ENCODE measurements around the gene LCLAT1. TPM values are rescaled to one million over a fixed set of nuclear protein-coding genes. Genes with fewer than 3 reads are reported as not detected.
A peak's percentile ranks its signal among the peaks of the same experiment; 100 is the strongest.

Gene LCLAT1
- total RNA-seq, 6 donors from 2014 or later, result 7.0 to 21.9 (median 12.4) TPM

DNA sequence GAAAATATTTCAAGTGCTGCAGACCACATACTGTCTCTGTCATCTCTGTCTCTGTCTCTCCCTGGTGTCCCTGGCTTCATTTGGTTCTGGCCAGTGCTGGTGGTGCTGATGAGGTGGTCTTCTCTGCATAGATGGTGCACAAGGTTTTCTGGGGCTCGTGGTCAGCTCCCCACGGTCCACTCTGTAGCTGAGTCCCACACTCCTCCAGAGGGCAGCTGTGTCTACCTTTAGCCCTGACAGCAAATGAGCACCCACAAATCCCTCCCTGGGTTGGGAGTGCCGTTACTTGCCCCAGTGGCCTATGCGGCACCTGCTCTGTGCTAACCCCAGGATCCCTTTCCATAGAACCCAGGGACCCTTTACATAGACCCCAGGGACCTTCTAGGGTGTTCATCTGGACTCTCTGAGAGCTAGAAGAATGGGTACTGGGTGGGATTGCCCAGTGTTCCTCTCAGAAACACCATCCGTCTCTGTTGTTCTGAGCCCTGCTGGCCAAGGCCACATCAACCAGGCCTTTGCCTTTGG is 230.9 kb downstream of the LCLAT1 start:
- Histone ChIP-seq H3K27ac (no peak overlapping the region), H3K27me3 (no peaks in the 10 kb centered on the region), H3K4me3 (no peak overlapping the region), H3K36me3 (no peaks in the 10 kb centered on the region), H3K9me3 (no peaks in the 10 kb centered on the region), H3K4me1 (no peaks in the 10 kb centered on the region)
- TF ChIP-seq EP300 (IDR thresholded peaks at IDR 0.05), result no peak
- no peak for TF ChIP-seq POLR2AphosphoS5 (IDR thresholded peaks at IDR 0.05)
- TF ChIP-seq POLR2A (IDR thresholded peaks at IDR 0.05), result no peak
- TF ChIP-seq, protein P1, sequence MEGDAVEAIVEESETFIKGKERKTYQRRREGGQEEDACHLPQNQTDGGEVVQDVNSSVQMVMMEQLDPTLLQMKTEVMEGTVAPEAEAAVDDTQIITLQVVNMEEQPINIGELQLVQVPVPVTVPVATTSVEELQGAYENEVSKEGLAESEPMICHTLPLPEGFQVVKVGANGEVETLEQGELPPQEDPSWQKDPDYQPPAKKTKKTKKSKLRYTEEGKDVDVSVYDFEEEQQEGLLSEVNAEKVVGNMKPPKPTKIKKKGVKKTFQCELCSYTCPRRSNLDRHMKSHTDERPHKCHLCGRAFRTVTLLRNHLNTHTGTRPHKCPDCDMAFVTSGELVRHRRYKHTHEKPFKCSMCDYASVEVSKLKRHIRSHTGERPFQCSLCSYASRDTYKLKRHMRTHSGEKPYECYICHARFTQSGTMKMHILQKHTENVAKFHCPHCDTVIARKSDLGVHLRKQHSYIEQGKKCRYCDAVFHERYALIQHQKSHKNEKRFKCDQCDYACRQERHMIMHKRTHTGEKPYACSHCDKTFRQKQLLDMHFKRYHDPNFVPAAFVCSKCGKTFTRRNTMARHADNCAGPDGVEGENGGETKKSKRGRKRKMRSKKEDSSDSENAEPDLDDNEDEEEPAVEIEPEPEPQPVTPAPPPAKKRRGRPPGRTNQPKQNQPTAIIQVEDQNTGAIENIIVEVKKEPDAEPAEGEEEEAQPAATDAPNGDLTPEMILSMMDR (IDR thresholded peaks at IDR 0.05), result no peak
- ATAC-seq (ENCODE audit: low FRiP score in 2 of 2), result peak in 1 of 2 donors; percentile 31
- 82 to 84% methylated on average over 5 of the region's 5 CpGs for WGBS, 2 donors
- DNase-seq, result no peak

DNA sequence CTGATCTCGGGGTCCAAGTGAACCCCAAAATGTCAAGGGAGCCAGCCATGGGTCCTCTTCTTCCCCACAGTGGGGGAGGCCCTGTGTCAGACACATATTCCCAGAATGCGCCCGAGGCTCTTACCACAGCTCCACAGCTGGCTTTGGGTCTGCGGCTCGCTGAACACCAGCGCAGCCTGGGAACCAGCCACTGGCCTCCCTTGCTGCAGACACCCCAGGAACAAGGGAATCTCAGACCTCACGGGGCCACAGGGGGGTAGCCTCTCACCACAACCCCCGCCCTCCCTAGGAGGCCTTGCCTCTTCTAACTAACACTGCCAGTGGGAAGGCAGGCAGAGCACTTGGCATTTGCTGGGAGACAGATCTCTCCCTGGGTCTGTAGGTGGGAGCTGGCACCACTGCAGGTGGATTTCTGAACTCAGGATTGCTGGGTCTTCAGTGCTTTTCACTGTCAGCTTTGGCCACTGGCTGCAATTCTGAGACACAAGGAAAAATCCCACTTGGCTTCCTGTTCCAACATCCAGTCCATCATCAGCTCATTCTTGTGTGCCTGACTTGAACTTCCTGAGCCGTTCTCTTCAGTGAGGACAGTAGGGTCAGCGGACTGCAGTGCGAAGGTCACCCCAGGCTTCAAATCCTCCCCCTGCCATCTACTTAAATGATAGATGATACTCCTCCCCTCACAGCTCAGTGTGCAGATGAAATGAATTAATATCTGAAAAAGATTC is 231.5 kb downstream of the LCLAT1 start:
- Histone ChIP-seq H3K4me3 (no peak overlapping the region), H3K9me3 (no peaks in the 10 kb centered on the region), H3K27ac (peak overlapping the region in 1 of 4 donors; percentile 27), H3K4me1 (no peaks in the 10 kb centered on the region), H3K27me3 (no peaks in the 10 kb centered on the region), H3K36me3 (no peaks in the 10 kb centered on the region)
- DNase-seq, result peak in 1 of 2 donors; percentile 25
- TF ChIP-seq POLR2A (IDR thresholded peaks at IDR 0.05) (no peak), EP300 (IDR thresholded peaks at IDR 0.05) (no peak), POLR2AphosphoS5 (IDR thresholded peaks at IDR 0.05) (no peak)
- TF ChIP-seq, protein P1 (IDR thresholded peaks at IDR 0.05), result no peak
- ATAC-seq (ENCODE audit: low FRiP score in 2 of 2), result peak; percentile 4 to 65
- WGBS, 2 donors, result 62 to 76% methylated on average over 3 to 10 of the region's 11 CpGs

DNA sequence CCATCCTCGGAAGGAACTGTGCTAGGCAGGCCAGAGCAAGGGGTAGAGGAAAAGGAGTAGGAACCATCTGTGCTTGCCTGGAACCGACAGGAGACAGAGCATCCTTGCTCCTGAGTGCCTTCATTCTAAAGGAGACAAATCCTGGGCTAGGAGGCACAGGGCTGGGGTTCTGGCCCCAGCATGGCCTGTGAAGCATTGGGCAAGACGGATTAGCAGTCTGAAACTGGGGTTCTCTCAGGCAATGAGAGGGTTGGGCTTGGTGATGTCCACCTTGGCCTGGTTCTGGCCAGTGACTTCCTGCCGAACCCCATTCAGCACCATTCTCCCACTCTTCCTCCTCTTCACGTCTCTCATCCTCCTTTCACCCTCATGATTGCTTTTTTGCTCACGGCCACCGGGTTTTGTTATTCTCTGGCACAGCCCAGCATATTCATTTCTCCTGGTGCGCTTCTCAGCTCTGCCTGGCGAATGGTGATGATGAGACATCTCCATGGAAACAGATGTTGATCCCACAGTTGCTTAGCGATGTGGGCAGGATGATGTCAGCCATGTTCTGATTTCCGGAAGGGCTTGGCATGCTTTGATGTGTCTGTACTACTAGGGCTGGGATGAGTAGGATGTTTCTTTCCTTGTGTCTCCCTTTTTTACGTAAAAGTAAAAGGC is 232.5 kb downstream of the LCLAT1 start:
- Histone ChIP-seq H3K27me3 (no peaks in the 10 kb centered on the region), H3K36me3 (no peaks in the 10 kb centered on the region), H3K27ac (peak overlapping the region in 1 of 4 donors; percentile 27), H3K4me3 (no peak overlapping the region), H3K4me1 (no peaks in the 10 kb centered on the region), H3K9me3 (no peaks in the 10 kb centered on the region)
- WGBS, 2 donors, result 80 to 88% methylated on average over 12 of the region's 12 CpGs
- DNase-seq (no peak), ATAC-seq (ENCODE audit: low FRiP score in 2 of 2) (peak in 1 of 2 donors; percentile 49)
- TF ChIP-seq POLR2AphosphoS5 (IDR thresholded peaks at IDR 0.05) (no peak), POLR2A (IDR thresholded peaks at IDR 0.05) (no peak)

DNA sequence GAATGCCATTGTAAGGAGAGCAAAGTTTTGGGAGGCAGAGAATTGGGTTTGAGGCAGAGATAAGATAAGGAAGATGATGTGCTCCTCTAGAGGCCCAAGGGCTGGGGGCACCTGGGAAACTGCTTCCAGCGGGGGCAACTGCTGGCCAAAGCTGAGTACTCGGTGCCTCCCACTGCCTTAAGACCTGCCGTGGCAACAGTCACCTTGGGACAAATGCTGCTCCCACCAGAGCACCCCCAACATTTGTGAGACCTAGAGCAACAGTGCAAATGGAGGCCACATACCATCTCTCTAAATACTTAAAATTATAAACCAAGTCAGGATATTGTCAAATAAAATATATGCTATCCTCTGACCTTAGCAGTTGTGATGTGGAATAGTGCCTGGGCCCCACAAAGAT is 233.1 kb downstream of the LCLAT1 start:
- Histone ChIP-seq H3K36me3 (no peaks in the 10 kb centered on the region), H3K27ac (no peak overlapping the region), H3K27me3 (no peaks in the 10 kb centered on the region), H3K9me3 (no peaks in the 10 kb centered on the region), H3K4me3 (no peak overlapping the region), H3K4me1 (no peaks in the 10 kb centered on the region)
- no peak for TF ChIP-seq POLR2A (IDR thresholded peaks at IDR 0.05)
- 92 to 100% methylated on average over 3 of the region's 3 CpGs for WGBS, 2 donors
- no peak for DNase-seq
- ATAC-seq (ENCODE audit: low FRiP score in 2 of 2), result no peak

DNA sequence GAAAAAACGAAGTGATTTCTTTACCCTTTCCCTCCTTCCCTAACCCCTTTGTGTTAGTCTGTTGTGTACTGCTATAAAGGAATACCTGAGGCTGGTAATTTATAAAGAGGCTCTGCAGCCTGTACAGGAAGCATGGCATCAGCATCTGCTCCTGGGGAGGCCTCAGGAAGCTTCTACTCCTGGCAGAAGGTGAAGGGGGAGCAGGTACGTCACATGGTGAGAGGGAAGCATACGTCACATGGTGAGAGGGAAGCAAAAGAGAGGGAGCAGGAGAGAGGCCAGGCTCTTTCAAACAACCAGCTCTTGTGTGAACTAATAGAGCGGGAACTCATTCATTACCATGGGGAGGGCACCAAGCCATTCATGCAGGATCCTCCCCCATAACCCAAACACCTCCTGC is 234.0 kb downstream of the LCLAT1 start:
- Histone ChIP-seq H3K4me1 (no peaks in the 10 kb centered on the region), H3K36me3 (no peaks in the 10 kb centered on the region), H3K4me3 (no peak overlapping the region), H3K27ac (no peak overlapping the region), H3K9me3 (no peaks in the 10 kb centered on the region), H3K27me3 (no peaks in the 10 kb centered on the region)
- WGBS, 2 donors, result 80 to 92% methylated on average over 4 of the region's 4 CpGs
- TF ChIP-seq EP300 (IDR thresholded peaks at IDR 0.05) (no peak), POLR2A (IDR thresholded peaks at IDR 0.05) (no peak), POLR2AphosphoS5 (IDR thresholded peaks at IDR 0.05) (no peak)
- TF ChIP-seq, protein P1 (IDR thresholded peaks at IDR 0.05), result no peak
- ATAC-seq (ENCODE audit: low FRiP score in 2 of 2) (no peak), DNase-seq (no peak)

Data from upper lobe of left lung (tissue), 6 donors.